Measurements from ENCODE around the gene PEX3. TPM values are rescaled to one million over a fixed set of nuclear protein-coding genes. Genes with fewer than 3 reads are reported as not detected.
"Not testable (repeated sequence)": the region's sequence is repeated elsewhere in the genome, so short reads cannot be mapped to it uniquely, and the experiment has no call there.

Gene PEX3
- total RNA-seq, 3 donors from 2014 or later, result 10.0 to 13.6 (median 12.7) TPM

GRCh38 chr6:143468026-143468425 is 17.4 kb downstream of the PEX3 start:
- no peak for TF ChIP-seq CTCF (IDR thresholded peaks at IDR 0.05)
- H3K36me3 ChIP-seq (ENCODE audit: low read depth), result no peaks in the 10 kb centered on the region
- DNase-seq, result no peak
- intact Hi-C loops (cut with DNase I, micrococcal nuclease), result no loop called here
- no peak overlapping the region for H3K4me3 ChIP-seq
- H3K9me3 ChIP-seq, result no peaks in the 10 kb centered on the region
- no peak for ATAC-seq
- no peaks in the 10 kb centered on the region for H3K4me1 ChIP-seq (ENCODE audit: low read depth)

- H3K36me3 ChIP-seq (ENCODE audit: low read depth); intact Hi-C loops (cut with DNase I, micrococcal nuclease); H3K9me3 ChIP-seq; H3K4me1 ChIP-seq (ENCODE audit: low read depth); H3K4me3 ChIP-seq; DNase-seq; ATAC-seq: not testable (repeated sequence)
Measured at GRCh38 chr6:143468823-143469222, 18.2 kb downstream of the PEX3 start.

GRCh38 chr6:143471822-143472221 is 21.2 kb downstream of the PEX3 start:
- intact Hi-C loops (cut with DNase I, micrococcal nuclease), result no loop called here
- no peak for TF ChIP-seq CTCF (IDR thresholded peaks at IDR 0.05)
- Histone ChIP-seq H3K4me1 (ENCODE audit: low read depth) (no peaks in the 10 kb centered on the region), H3K36me3 (ENCODE audit: low read depth) (no peaks in the 10 kb centered on the region), H3K9me3 (no peaks in the 10 kb centered on the region), H3K4me3 (no peak overlapping the region)
- ATAC-seq, result no peak
- no peak for DNase-seq

- H3K4me1 ChIP-seq (ENCODE audit: low read depth), result no peaks in the 10 kb centered on the region
- H3K9me3 ChIP-seq, result no peaks in the 10 kb centered on the region
- no peak overlapping the region for H3K4me3 ChIP-seq
- H3K36me3 ChIP-seq (ENCODE audit: low read depth), result no peaks in the 10 kb centered on the region
- intact Hi-C loops (cut with DNase I, micrococcal nuclease), result no loop called here
- TF ChIP-seq CTCF (IDR thresholded peaks at IDR 0.05), result no peak
- DNase-seq, result no peak
- ATAC-seq, result no peak
Measured at GRCh38 chr6:143476545-143476944, 25.9 kb downstream of the PEX3 start.

GRCh38 chr6:143478479-143479062 is 28.0 kb downstream of the PEX3 start:
- DNase-seq (no peak), ATAC-seq (no peak)
- H3K4me1 ChIP-seq (ENCODE audit: low read depth), result no peaks in the 10 kb centered on the region
- H3K36me3 ChIP-seq (ENCODE audit: low read depth), result no peaks in the 10 kb centered on the region
- intact Hi-C loops (cut with DNase I, micrococcal nuclease), result no loop called here
- no peak overlapping the region for H3K4me3 ChIP-seq
- H3K9me3 ChIP-seq, result no peaks in the 10 kb centered on the region
- no peak for TF ChIP-seq CTCF (IDR thresholded peaks at IDR 0.05)

- H3K9me3 ChIP-seq, result no peaks in the 10 kb centered on the region
- H3K4me1 ChIP-seq (ENCODE audit: low read depth), result no peaks in the 10 kb centered on the region
- no peak for ATAC-seq
- no peaks in the 10 kb centered on the region for H3K36me3 ChIP-seq (ENCODE audit: low read depth)
- intact Hi-C loops (cut with DNase I, micrococcal nuclease), result no loop called here
- no peak for TF ChIP-seq CTCF (IDR thresholded peaks at IDR 0.05)
- no peak for DNase-seq
- no peak overlapping the region for H3K4me3 ChIP-seq
Measured at GRCh38 chr6:143482593-143482992, 32.0 kb downstream of the PEX3 start.

All from mucosa of descending colon (tissue), 3 donors.